Osteoblast (primary cell): ENCODE results near the gene MACF1. TPM values are rescaled to one million over a fixed set of nuclear protein-coding genes. Genes with fewer than 3 reads are reported as not detected.

Experiments
- DNase-seq: peaks from one replicate; pipeline ENCODE4 v3.0.0; 2011; ENCODE audit warnings: low spot score, mixed read lengths; ENCODE audit not compliant: insufficient read length; ENCODE audit errors: missing footprints
- H2AFZ ChIP-seq: 2 replicates; pipeline ENCODE4 v1.6.0; 2011; ENCODE audit warnings: mild to moderate bottlenecking, low read length
- H3K27ac ChIP-seq: 2 replicates; pipeline ENCODE4 v1.5.1; 2011; ENCODE audit warnings: mild to moderate bottlenecking, low read depth, low read length, moderate library complexity
- H3K27me3 ChIP-seq: 2 replicates; pipeline ENCODE4 v1.6.0; 2012; ENCODE audit warnings: mild to moderate bottlenecking, control low read depth, inconsistent platforms, low read length, moderate library complexity; ENCODE audit not compliant: insufficient read depth
- H3K36me3 ChIP-seq: 2 replicates; pipeline ENCODE4 v1.5.1; 2011; ENCODE audit warnings: mild to moderate bottlenecking, low read length, control low read depth, moderate library complexity; ENCODE audit not compliant: insufficient read depth
- H3K4me1 ChIP-seq: 2 replicates; pipeline ENCODE4 v1.5.1; 2011; ENCODE audit warnings: mild to moderate bottlenecking, low read length, control low read depth, moderate library complexity; ENCODE audit not compliant: insufficient read depth
- H3K4me2 ChIP-seq: 2 replicates; pipeline ENCODE4 v1.6.0; 2011; ENCODE audit warnings: mild to moderate bottlenecking, low read length; ENCODE audit not compliant: insufficient read depth
- H3K4me3 ChIP-seq: fragments of 200-600 bp; sonication (generic); 3 replicates; pipeline ENCODE4 v1.5.1; 2012; ENCODE audit warnings: mild to moderate bottlenecking, low read length, inconsistent platforms; ENCODE audit not compliant: insufficient read depth
- H3K79me2 ChIP-seq: 2 replicates; pipeline ENCODE4 v1.6.0; 2012; ENCODE audit warnings: mild to moderate bottlenecking, low read length, control low read depth, inconsistent platforms; ENCODE audit not compliant: insufficient read depth
- H3K9me3 ChIP-seq: 2 replicates; pipeline ENCODE4 v1.5.1; 2011; ENCODE audit warnings: low read depth, low read length, control low read depth
- H4K20me1 ChIP-seq: 2 replicates; pipeline ENCODE4 v1.6.0; 2012; ENCODE audit warnings: mild to moderate bottlenecking, low read length, control low read depth; ENCODE audit not compliant: insufficient read depth
- total RNA-seq: library from RNA; depleted of rRNA; stranded (reverse); fragments of >200 nt; gene quantifications from 2 replicates; pipeline ENCODE4 v1.2.3, GENCODE V29; 2012
- TF ChIP-seq, protein P1 (sequence below): IDR thresholded peaks from 2 replicates; pipeline ENCODE4 v1.5.1; 2011; ENCODE audit warnings: mild to moderate bottlenecking, low read depth, low read length, moderate library complexity; ENCODE audit errors: extremely low read depth

MACF1 gene
- total RNA-seq, 1 donor = 424 TPM

DNA sequence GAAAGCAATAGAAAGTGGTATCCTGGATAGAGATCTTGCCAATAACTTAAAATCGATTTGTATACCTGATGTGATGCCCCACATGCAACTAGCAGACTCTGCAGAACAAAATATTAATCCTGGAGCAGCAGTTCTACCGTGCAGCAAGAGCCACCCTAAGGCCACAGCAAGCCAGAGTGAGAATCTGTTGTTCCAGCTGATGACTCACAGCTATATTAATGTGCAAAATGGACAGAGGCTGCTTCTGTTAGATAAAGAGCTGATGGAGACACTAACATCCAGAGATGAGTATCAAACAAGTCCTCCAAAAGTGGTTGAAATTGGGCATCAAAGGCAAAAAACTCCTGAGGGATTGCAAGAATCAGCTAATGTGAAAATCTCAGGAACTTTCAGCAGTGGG is 127.8 kb downstream of the MACF1 start:
- no peak overlapping the region for H2AFZ ChIP-seq
- H3K36me3 ChIP-seq = peaks cover 80% of the 10 kb centered on the region
- no peak overlapping the region for H3K4me2 ChIP-seq

DNA sequence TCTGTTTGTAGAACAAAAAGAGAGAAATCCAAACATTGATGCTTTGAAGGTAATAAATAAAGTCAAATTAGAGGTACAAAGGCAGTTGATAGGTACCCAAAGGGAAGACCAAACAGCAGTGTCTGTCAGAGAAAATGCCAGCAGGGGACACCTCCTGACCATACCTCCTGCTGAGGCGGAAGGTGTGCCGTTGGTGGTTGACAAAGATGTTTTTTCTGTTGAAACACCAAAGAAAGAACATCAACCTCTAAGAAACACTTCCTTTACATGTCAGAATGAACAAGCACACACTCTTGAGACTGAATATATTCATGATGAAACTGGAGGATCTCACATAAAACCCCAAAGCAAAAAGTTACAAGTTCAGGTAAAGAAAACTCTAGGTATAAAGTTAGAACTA is 128.3 kb downstream of the MACF1 start:
- no peak for DNase-seq
- H3K4me1 ChIP-seq = no peaks in the 10 kb centered on the region
- TF ChIP-seq, protein P1, sequence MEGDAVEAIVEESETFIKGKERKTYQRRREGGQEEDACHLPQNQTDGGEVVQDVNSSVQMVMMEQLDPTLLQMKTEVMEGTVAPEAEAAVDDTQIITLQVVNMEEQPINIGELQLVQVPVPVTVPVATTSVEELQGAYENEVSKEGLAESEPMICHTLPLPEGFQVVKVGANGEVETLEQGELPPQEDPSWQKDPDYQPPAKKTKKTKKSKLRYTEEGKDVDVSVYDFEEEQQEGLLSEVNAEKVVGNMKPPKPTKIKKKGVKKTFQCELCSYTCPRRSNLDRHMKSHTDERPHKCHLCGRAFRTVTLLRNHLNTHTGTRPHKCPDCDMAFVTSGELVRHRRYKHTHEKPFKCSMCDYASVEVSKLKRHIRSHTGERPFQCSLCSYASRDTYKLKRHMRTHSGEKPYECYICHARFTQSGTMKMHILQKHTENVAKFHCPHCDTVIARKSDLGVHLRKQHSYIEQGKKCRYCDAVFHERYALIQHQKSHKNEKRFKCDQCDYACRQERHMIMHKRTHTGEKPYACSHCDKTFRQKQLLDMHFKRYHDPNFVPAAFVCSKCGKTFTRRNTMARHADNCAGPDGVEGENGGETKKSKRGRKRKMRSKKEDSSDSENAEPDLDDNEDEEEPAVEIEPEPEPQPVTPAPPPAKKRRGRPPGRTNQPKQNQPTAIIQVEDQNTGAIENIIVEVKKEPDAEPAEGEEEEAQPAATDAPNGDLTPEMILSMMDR = no peak
- H3K36me3 ChIP-seq = peaks cover 76% of the 10 kb centered on the region
- H2AFZ ChIP-seq = no peak overlapping the region
- H3K4me3 ChIP-seq = no peak overlapping the region
- no peaks in the 10 kb centered on the region for H3K27me3 ChIP-seq
- no peak overlapping the region for H3K27ac ChIP-seq
- H4K20me1 ChIP-seq = no peaks in the 10 kb centered on the region
- H3K79me2 ChIP-seq = no peaks in the 10 kb centered on the region
- H3K9me3 ChIP-seq = no peaks in the 10 kb centered on the region
- no peak overlapping the region for H3K4me2 ChIP-seq

More for the DNA sequence above, 127.8 kb downstream of the MACF1 start:
- no peak overlapping the region for H3K4me3 ChIP-seq
- H3K27me3 ChIP-seq = no peaks in the 10 kb centered on the region
- no peaks in the 10 kb centered on the region for H3K4me1 ChIP-seq
- no peaks in the 10 kb centered on the region for H4K20me1 ChIP-seq
- DNase-seq = no peak
- TF ChIP-seq, protein P1 = no peak
- no peaks in the 10 kb centered on the region for H3K9me3 ChIP-seq
- no peak overlapping the region for H3K27ac ChIP-seq
- no peaks in the 10 kb centered on the region for H3K79me2 ChIP-seq

DNA sequence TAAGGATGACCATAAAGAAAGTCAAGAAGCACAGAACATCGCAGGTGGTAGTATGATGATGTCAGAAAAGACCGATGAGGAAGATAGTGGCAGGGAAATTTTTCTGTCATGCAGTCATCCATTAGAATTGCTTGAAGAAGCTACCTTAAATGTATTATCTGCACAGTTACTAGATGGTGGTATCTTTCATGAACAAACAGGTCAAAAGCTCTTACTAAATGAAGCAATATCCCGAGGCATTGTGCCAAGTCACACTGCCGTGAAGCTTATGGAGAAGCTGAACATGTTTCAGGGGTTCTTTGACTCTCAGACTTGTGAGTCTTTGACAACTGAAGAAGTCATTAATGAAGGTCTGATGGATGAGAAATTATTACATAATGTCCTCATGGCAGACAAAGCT is 128.8 kb downstream of the MACF1 start:
- H3K4me2 ChIP-seq = no peak overlapping the region
- DNase-seq = no peak
- no peaks in the 10 kb centered on the region for H3K9me3 ChIP-seq
- no peaks in the 10 kb centered on the region for H3K4me1 ChIP-seq
- no peaks in the 10 kb centered on the region for H3K79me2 ChIP-seq
- H2AFZ ChIP-seq = no peak overlapping the region
- H3K27ac ChIP-seq = no peak overlapping the region
- no peak overlapping the region for H3K4me3 ChIP-seq
- H4K20me1 ChIP-seq = no peaks in the 10 kb centered on the region
- H3K36me3 ChIP-seq = peaks cover 75% of the 10 kb centered on the region
- TF ChIP-seq, protein P1 = no peak
- H3K27me3 ChIP-seq = no peaks in the 10 kb centered on the region

DNA sequence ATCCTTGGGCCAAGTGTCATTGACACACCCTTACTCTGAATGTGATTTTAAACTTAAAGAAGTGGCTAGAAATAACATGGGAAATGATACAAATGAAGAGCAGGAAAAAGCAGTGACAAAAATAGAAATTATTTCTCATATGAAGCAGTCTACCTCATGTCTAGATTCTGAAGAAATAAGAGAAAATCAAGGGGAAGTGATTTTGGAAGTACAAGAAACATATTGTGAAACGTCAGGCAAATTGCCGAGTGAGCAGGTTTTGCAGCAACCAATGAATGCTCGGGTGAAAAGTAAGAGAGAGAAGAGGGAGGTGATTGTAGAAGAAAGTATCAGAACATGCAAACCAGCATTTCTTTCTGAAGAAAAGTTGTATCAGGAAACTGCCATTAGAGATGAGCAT is 130.7 kb downstream of the MACF1 start:
- peak; percentile 32 for DNase-seq
- Histone ChIP-seq H3K79me2 (no peaks in the 10 kb centered on the region), H3K36me3 (peaks cover 79% of the 10 kb centered on the region), H3K27me3 (no peaks in the 10 kb centered on the region), H2AFZ (no peak overlapping the region), H3K9me3 (no peaks in the 10 kb centered on the region), H3K4me2 (no peak overlapping the region), H3K4me1 (no peaks in the 10 kb centered on the region), H3K4me3 (no peak overlapping the region), H3K27ac (no peak overlapping the region), H4K20me1 (no peaks in the 10 kb centered on the region)
- TF ChIP-seq, protein P1 = no peak
